Heart left ventricle (tissue), 16 donors: ENCODE results near the gene AJUBA. TPM values are rescaled to one million over a fixed set of nuclear protein-coding genes. Genes with fewer than 3 reads are reported as not detected.

Experiments used
- ATAC-seq, 4 donors: fragments of 200-7000 bp; cut with Tn5 transposase; one replicate each; pipeline ENCODE4 v1.9.1; 2020 to 2022; ENCODE audit warnings: moderate library complexity in 4 of 4, mild to moderate bottlenecking in 3 of 4, moderate number of reproducible peaks in 1 of 4
- DNase-seq, 5 donors: peaks; one replicate each; pipeline ENCODE4 v3.0.0-alpha.2; 2020
- H3K27ac ChIP-seq, 12 donors: fragments of 200-600 bp; sonication (generic) in 4 of 12; one replicate each; pipeline versions ENCODE4 v1.5.0 to v1.8.0; 2016 to 2022; ENCODE audit warnings: mild to moderate bottlenecking in 2 of 12
- H3K27me3 ChIP-seq, 9 donors: fragments of 200-600 bp; sonication (generic) in 2 of 9; one replicate each; pipeline versions ENCODE4 v1.5.1 to v1.8.0; 2016 to 2022; ENCODE audit warnings: mild to moderate bottlenecking in 3 of 9
- H3K36me3 ChIP-seq, 9 donors: fragments of 200-600 bp; sonication (generic) in 2 of 9; one replicate each; pipeline versions ENCODE4 v1.5.0 to v1.8.0; 2018 to 2022; ENCODE audit warnings: mild to moderate bottlenecking in 2 of 9
- H3K4me1 ChIP-seq, 12 donors: fragments of 200-600 bp; sonication (generic) in 4 of 12; one replicate each; pipeline versions ENCODE4 v1.5.0 to v1.8.0; 2016 to 2022; ENCODE audit warnings: mild to moderate bottlenecking in 3 of 12
- H3K4me3 ChIP-seq, 12 donors: fragments of 200-600 bp; sonication (generic) in 4 of 12; one replicate each; pipeline versions ENCODE4 v1.5.0 to v1.8.0; 2017 to 2022; ENCODE audit warnings: mild to moderate bottlenecking in 9 of 12, moderate library complexity in 4 of 12
- H3K9me3 ChIP-seq, 12 donors: fragments of 200-600 bp; sonication (generic) in 4 of 12; one replicate each; pipeline versions ENCODE4 v1.5.0 to v1.8.0; 2016 to 2022; ENCODE audit warnings: mild to moderate bottlenecking in 1 of 12
- CTCF ChIP-seq, 12 donors: fragments of 200-600 bp; sonication (generic) in 4 of 12; IDR thresholded peaks; one replicate each; pipeline versions ENCODE4 v1.5.0 to v1.8.0; 2018 to 2022; ENCODE audit warnings: antibody characterized with exemption in 12 of 12, mild to moderate bottlenecking in 5 of 12
- POLR2A ChIP-seq, 2 donors: fragments of 450-650 bp; IDR thresholded peaks; one replicate each; pipeline ENCODE4 v1.6.1; 2017; ENCODE audit warnings: antibody characterized with exemption in 2 of 2, mild to moderate bottlenecking in 2 of 2, moderate library complexity in 2 of 2
- WGBS, 4 donors: extraction: QIAGEN DNeasy Blood & Tissue Kit in 2 of 4; methylation state at CpG; one replicate each; pipeline versions ENCODE4 v1.1.5 to v1.1.7; 2013 to 2018; 5-methylcytosine and 5-hydroxymethylcytosine counted together
- intact Hi-C, 10 donors: fragments of 100-400 bp; cut with DNase I; formaldehyde crosslinking; loops; one replicate each; pipeline versions ENCODE4 v1.11.1 to v1.14.2; 2022
- polyA plus RNA-seq, 2 donors: library from polyadenylated mRNA; stranded (reverse); fragments of 200-250 nt; gene quantifications; one replicate each; pipeline ENCODE4 v1.2.3, GENCODE V29; 2013
- total RNA-seq, 9 donors: library from RNA; depleted of rRNA in 2 of 9; stranded (reverse); fragments of >200 nt in 2 of 9; fragmentation: NEBNext Ultra II Directional in 3 of 9; extraction: Animal tissue kit (Norgen Biotek cat#: 25700) in 3 of 9; gene quantifications; one replicate each; pipeline versions ENCODE4 v1.1.0 to v1.2.4, GENCODE V29; 2016 to 2023
- donor health status: ischemic (EF 13 %, LVEDD 7.1; RV severe dilation, severe dysfunction).
- donor health status: healthy with polysubstance abuse.
- donor health status: DM: no; HTN: yes; CAD: no.
- donor health status: DM: no; HTN: no; CAD: no.
- donor health status: ischemic (EF 25% LVEDD 6.9; RV normal size, moderate dysfunction).
- donor health status: ischemic (EF 25% LVEDD 5.7; RV mildly dilated, moderate dysfunction).
- donor health status: healthy.
- donor health status: DM: yes; HTN: yes; CAD: no.
- donor health status: ischemic (EF 35%, LVEDD 5.7; RV mildly dilated, moderate dysfunction).
- donor health status: nonischemic (EF 11% LVEDD 7.7; RV severe dilation, severe dysfunction).
- donor health status: DM: yes; HTN: yes; CAD: no.
- donor health status: PGD.
- donor health status: ischemic (EF 29% LVEDD 5.4; RV normal size, mild dysfunction).
- donor health status: nonischemic (EF 23%, LVEDD 6.1; RV moderate dilation, normal function).

The AJUBA gene
- total and polyA plus RNA-seq, 11 donors = 5.6 to 18.0 (median 9.9) TPM

DNA sequence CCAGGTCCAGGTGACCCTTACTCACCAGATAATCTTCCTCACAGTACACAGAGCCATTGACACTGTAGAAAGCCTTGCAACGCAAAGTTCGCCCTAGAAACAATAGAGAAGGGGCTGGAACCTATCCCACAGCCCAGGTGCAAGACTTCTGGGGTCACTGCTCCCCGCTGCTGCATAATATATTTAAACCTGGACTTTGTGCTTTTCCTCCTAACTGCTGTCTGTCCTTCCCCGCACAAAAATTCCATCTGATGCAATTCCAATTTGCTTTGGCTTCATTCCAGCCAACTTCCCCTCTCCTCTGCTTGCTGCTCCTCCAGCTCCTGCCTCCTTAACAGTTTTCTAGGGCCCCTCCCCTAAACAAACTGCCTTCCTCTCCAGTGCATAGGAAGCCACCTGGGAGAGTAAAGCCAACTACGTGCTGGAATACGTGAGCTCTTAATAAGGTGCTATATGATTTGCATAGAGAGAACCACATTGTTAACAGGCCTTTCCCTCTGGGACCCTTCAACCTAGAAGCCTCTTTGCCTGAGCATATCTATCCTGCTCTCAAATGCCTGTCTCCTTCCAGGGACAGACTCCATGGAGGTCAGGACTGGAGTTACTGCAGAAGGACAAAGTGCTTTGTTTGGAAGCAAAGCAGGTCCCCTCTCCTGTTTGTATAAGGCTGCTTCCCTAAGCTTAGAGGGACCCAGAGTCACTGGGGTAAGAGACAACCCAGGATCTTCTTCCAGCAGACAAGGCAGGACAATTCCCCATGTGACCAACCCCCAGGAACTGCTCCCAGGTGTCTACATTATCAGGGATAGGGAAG is 5.5 kb downstream of the AJUBA start:
- no peaks in the 10 kb centered on the region for H3K9me3 ChIP-seq
- DNase-seq (no peak), ATAC-seq (no peak)
- peak overlapping the region in 11 of 12 donors; percentile 33 to 92 (median 76) for H3K27ac ChIP-seq
- intact Hi-C loops = loop anchor here in 2 of 10 donors (5.0 to 10.0 kb wide), 2 partner anchors 45 to 422 kb away; no protein-coding TSS in a partner anchor
- H3K36me3 ChIP-seq = peaks cover 0 to 15% (median 3%) of the 10 kb centered on the region in 9 donors
- H3K4me3 ChIP-seq = no peak overlapping the region
- peaks cover 3 to 60% (median 41%) of the 10 kb centered on the region in 12 donors for H3K4me1 ChIP-seq
- WGBS, 4 donors = 27 to 42% (median 30%) methylated on average over 6 of the region's 6 CpGs
- H3K27me3 ChIP-seq = peaks cover 0 to 17% (median 0%) of the 10 kb centered on the region in 9 donors
- no peak for TF ChIP-seq POLR2A (IDR thresholded peaks at IDR 0.05)
- no peak for TF ChIP-seq CTCF (IDR thresholded peaks at IDR 0.05)

DNA sequence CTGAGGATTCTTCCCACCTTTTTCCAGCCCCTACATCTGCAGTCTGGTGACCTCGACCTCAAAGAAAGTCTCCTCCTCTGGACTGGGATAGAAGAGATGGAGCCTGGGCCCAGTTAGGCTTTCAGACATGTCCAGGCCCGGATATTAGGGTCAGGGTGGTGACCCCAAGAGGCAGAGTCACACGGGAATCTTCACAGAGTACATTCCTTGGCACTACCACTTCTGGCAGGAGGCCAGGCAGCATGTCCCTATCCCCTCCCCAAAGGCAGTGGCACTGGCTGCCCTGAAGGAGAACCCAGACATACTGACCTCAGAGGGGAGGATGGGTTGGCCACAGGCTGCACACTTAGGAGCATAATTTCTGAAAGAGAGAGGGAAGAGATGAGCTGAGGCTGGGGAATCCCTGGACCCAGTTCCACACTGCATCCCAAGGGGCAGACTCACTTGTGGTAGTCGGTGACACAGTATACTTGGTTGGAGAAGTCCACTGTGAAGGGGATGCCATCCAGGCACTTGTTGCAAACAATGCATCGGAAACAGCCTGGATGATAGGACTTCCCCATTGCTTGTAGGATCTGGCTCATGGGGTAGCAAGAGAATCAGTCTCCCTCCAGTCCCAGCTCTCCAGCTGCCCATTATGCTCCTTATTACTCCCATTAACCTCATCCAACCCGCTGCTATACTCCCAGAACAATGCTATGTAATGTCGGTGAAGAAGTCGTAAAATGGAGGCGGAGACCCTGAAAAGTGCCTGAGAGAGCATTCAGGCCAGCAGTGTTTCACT is 7.6 kb downstream of the AJUBA start:
- no peak for TF ChIP-seq POLR2A (IDR thresholded peaks at IDR 0.05)
- TF ChIP-seq CTCF (IDR thresholded peaks at IDR 0.05) = no peak
- Histone ChIP-seq H3K9me3 (no peaks in the 10 kb centered on the region), H3K36me3 (peaks cover 0 to 18% (median 3%) of the 10 kb centered on the region in 9 donors)

GRCh38 chr14:22973217-22974032 is 8.9 kb downstream of the AJUBA start:
- DNase-seq = peak in 2 of 5 donors; percentile 37 to 43
- WGBS, 4 donors = 78 to 83% (median 81%) methylated on average over 5 to 6 of the region's 6 CpGs
- intact Hi-C loops = loop anchor here in 2 of 10 donors (1.0 to 10.0 kb wide), 2 partner anchors 10 to 419 kb away; no protein-coding TSS in a partner anchor
- peak; percentile 5 to 57 (median 42) for ATAC-seq
- H3K27ac ChIP-seq = peak overlapping the region in 5 of 12 donors; percentile 5 to 55 (median 27)
- H3K27me3 ChIP-seq = no peaks in the 10 kb centered on the region
- H3K4me1 ChIP-seq = peaks cover 3 to 30% (median 20%) of the 10 kb centered on the region in 12 donors
- no peak overlapping the region for H3K4me3 ChIP-seq
- peak; percentile 53 to 80 (median 66) for TF ChIP-seq CTCF (IDR thresholded peaks at IDR 0.05)
- no peak for TF ChIP-seq POLR2A (IDR thresholded peaks at IDR 0.05)
- H3K9me3 ChIP-seq = no peaks in the 10 kb centered on the region
- H3K36me3 ChIP-seq = peaks cover 0 to 18% (median 3%) of the 10 kb centered on the region in 9 donors

More for the DNA sequence above, 7.6 kb downstream of the AJUBA start:
- no peaks in the 10 kb centered on the region for H3K27me3 ChIP-seq
- DNase-seq (peak; percentile 29 to 71 (median 63)), ATAC-seq (peak in 1 of 4 donors; percentile 16)
- WGBS, 4 donors = 64 to 76% (median 70%) methylated on average over 8 to 9 of the region's 9 CpGs
- no peak overlapping the region for H3K4me3 ChIP-seq
- intact Hi-C loops = loop anchor here in 2 of 10 donors (5.0 to 10.0 kb wide), 2 partner anchors 42 to 420 kb away; no protein-coding TSS in a partner anchor
- H3K27ac ChIP-seq = peak overlapping the region in 8 of 12 donors; percentile 5 to 55 (median 22)
- peaks cover 3 to 43% (median 32%) of the 10 kb centered on the region in 12 donors for H3K4me1 ChIP-seq
